Testis (tissue), 3 donors: Measurements from ENCODE around the gene PXK. TPM values are rescaled to one million over a fixed set of nuclear protein-coding genes. Genes with fewer than 3 reads are reported as not detected.

Experiments
- DNase-seq: peaks from one replicate; pipeline ENCODE4 v3.0.0-alpha.2; 2019
- H3K27ac ChIP-seq, 2 donors: fragments of 200-600 bp; sonication (generic); one replicate each; pipeline ENCODE4 v1.5.1; 2019
- H3K27me3 ChIP-seq: fragments of 200-600 bp; sonication (generic); one replicate; pipeline ENCODE4 v1.5.1; 2019
- H3K36me3 ChIP-seq: fragments of 200-600 bp; sonication (generic); one replicate; pipeline ENCODE4 v1.5.1; 2017; ENCODE audit warnings: low read depth; ENCODE audit errors: missing control alignments
- H3K4me1 ChIP-seq: fragments of 200-600 bp; sonication (generic); one replicate; pipeline ENCODE4 v1.5.1; 2019
- H3K4me3 ChIP-seq, 2 donors: fragments of 200-600 bp; sonication (generic); one replicate each; pipeline ENCODE4 v1.5.1; 2017 to 2019
- H3K9me3 ChIP-seq: fragments of 200-600 bp; sonication (generic); one replicate; pipeline ENCODE4 v1.5.1; 2017
- POLR2A ChIP-seq: fragments of 450-650 bp; IDR thresholded peaks from one replicate; pipeline ENCODE4 v1.6.1; 2017; ENCODE audit warnings: antibody characterized with exemption, mild to moderate bottlenecking, moderate library complexity
- WGBS, 2 donors: methylation state at CpG; one replicate each; pipeline ENCODE4 v1.1.5; 2018; 5-methylcytosine and 5-hydroxymethylcytosine counted together
- intact Hi-C: fragments of 100-400 bp; cut with DNase I; formaldehyde crosslinking; loops from one replicate; pipeline ENCODE4 v1.15.1; 2023; ENCODE audit warnings: low total_unique reads
- polyA plus RNA-seq: library from polyadenylated mRNA; stranded (reverse); fragments of 350-450 nt; fragmentation: Illumina TruSeq; extraction: RNeasy Lipid Tissue Mini Kit (QIAGEN cat#74804); gene quantifications from one replicate; pipeline ENCODE4 v1.2.3, GENCODE V29; 2014; ENCODE audit warnings: low read depth, low replicate concordance; ENCODE audit not compliant: insufficient read depth
- total RNA-seq, 2 donors: library from RNA; depleted of rRNA; stranded (reverse); fragments of >200 nt; gene quantifications; one replicate each; pipeline ENCODE4 v1.2.3, GENCODE V29; 2016
- TF ChIP-seq, protein P1 (sequence below), 3 experiments: fragments of 450-650 bp in 2 of 3; fragments of 200-600 bp in 1 of 3; sonication (generic) in 1 of 3; IDR thresholded peaks; one replicate each; pipeline ENCODE4 v1.5.1; 2016 to 2019; ENCODE audit warnings: antibody characterized with exemption in 3 of 3, mild to moderate bottlenecking in 2 of 3, moderate library complexity in 1 of 3

PXK gene
- total and polyA plus RNA-seq, 3 donors from 2014 or later: 28.8 to 31.3 (median 29.3) TPM

DNA sequence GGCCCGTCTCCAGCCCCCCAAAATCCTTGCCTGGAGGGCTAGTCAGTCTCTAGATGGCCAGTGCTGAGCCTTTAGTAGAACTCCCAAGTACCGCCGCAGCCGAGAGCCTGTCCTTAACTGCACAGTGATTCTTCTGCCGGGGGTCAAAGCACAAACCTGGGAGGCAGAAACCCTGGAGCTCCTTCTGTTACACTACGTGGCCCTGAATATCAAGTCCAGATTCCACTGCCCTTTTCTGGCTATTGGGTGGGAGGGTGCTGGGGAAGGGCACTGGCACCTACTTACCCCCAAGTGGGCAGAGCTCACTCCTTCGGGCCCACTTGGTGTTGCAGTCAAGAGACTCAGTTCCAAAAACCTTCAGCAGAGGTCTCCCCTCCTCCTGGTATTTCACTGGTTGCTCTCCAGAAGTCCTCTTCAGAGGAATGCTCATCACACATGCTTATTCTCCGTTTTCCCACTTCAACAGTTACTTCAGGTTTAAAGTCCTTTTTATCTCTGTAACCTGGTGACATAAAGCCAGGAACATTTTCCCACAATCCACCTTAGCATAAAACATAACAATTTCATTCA lies 90.1 kb downstream of the PXK start:
- Histone ChIP-seq H3K4me3 (no peak overlapping the region), H3K27me3 (no peaks in the 10 kb centered on the region), H3K4me1 (no peaks in the 10 kb centered on the region), H3K9me3 (no peaks in the 10 kb centered on the region), H3K27ac (no peak overlapping the region), H3K36me3 (no peaks in the 10 kb centered on the region)
- TF ChIP-seq POLR2A: no peak
- TF ChIP-seq, protein P1, sequence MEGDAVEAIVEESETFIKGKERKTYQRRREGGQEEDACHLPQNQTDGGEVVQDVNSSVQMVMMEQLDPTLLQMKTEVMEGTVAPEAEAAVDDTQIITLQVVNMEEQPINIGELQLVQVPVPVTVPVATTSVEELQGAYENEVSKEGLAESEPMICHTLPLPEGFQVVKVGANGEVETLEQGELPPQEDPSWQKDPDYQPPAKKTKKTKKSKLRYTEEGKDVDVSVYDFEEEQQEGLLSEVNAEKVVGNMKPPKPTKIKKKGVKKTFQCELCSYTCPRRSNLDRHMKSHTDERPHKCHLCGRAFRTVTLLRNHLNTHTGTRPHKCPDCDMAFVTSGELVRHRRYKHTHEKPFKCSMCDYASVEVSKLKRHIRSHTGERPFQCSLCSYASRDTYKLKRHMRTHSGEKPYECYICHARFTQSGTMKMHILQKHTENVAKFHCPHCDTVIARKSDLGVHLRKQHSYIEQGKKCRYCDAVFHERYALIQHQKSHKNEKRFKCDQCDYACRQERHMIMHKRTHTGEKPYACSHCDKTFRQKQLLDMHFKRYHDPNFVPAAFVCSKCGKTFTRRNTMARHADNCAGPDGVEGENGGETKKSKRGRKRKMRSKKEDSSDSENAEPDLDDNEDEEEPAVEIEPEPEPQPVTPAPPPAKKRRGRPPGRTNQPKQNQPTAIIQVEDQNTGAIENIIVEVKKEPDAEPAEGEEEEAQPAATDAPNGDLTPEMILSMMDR (IDR thresholded peaks at IDR 0.05): no peak
- intact Hi-C loops: no loop called here
- DNase-seq: peak; percentile 35
- 55 to 70% methylated on average over 3 to 8 of the region's 8 CpGs for WGBS, 2 donors

DNA sequence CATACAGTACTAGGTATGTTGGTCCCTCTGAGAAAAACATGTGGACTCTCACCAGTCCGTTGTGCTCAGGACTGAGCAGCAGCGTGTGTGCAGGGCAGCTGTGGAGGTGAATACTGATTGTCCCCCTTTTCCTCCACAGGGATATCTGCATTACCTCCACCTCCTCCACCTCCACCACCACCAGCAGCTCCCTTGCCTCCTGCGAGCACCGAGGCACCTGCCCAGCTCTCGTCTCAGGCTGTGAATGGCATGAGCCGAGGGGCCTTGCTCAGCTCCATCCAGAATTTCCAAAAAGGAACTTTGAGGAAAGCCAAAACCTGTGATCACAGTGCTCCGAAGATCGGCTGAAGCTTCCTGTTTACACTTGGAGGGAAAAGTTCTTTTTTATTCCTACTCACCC lies 91.9 kb downstream of the PXK start:
- Histone ChIP-seq H3K27ac (peak overlapping the region in 1 of 2 donors; percentile 28), H3K36me3 (no peaks in the 10 kb centered on the region), H3K4me3 (no peak overlapping the region), H3K9me3 (no peaks in the 10 kb centered on the region), H3K27me3 (no peaks in the 10 kb centered on the region), H3K4me1 (no peaks in the 10 kb centered on the region)
- no peak for DNase-seq
- WGBS, 2 donors: 51 to 58% methylated on average over 8 of the region's 8 CpGs
- no peak for TF ChIP-seq POLR2A
- intact Hi-C loops: no loop called here

DNA sequence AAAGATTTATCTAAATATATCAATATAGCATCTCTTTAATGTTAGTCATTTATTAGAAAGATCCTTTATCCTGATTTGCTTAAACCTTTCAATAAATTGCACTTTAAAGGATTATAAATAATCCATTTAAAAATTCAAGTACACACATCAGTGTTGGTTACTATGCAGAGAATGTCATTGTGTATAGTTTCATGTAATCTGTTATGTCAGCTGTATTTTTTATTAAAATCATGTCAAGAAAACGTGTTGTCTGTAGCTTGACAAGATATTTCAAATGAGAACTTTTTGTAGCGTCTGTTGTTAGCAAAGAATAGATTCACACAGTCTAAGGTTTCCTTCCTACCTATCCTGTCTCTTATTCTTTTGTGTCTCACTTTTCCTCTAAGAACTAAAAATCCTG lies 93.1 kb downstream of the PXK start:
- intact Hi-C loops: no loop called here
- Histone ChIP-seq H3K27ac (no peak overlapping the region), H3K4me1 (no peaks in the 10 kb centered on the region)

DNA sequence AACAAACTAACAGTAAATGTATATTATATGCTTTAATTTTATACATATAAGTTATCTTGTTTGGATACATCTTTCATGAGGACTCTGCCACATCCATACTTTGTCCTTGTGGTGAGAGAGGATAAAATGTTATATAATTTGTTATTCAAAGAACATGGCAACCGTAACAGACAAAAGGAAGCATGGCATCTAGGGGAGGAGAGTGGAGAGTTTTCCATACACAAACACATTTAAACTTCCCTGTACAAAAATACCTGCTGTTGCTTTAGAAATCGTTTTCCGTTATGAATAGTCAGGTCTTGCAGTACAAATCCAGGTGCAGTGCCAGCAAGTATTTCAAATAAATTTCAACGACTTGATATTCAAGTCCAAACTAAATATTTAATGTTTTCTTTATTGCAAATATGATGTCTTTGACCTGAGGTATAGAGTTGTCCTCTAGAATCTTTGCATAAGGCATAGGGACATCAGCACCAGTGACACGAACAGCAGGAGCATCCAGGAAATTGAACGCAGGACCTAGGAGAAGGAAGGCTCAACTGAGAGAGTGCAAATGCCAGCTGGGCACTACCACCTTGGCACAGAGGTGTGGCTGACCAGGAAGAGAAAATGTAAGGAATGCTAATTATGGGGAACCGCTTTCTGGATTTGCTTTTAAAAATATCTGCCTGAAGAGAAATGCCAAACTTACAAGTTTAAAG lies 95.1 kb downstream of the PXK start:
- TF ChIP-seq, protein P1 (IDR thresholded peaks at IDR 0.05): no peak
- TF ChIP-seq POLR2A: no peak
- Histone ChIP-seq H3K27ac (no peak overlapping the region), H3K36me3 (no peaks in the 10 kb centered on the region), H3K9me3 (no peaks in the 10 kb centered on the region), H3K4me1 (peaks cover 7% of the 10 kb centered on the region), H3K4me3 (no peak overlapping the region), H3K27me3 (no peaks in the 10 kb centered on the region)
- WGBS, 2 donors: 73 to 74% methylated on average over 7 of the region's 7 CpGs
- DNase-seq: no peak
- intact Hi-C loops: no loop called here

More for the DNA sequence above, 93.1 kb downstream of the PXK start:
- TF ChIP-seq POLR2A: no peak
- TF ChIP-seq, protein P1 (IDR thresholded peaks at IDR 0.05): no peak
- H3K27me3 ChIP-seq: no peaks in the 10 kb centered on the region
- H3K4me3 ChIP-seq: no peak overlapping the region
- 59 to 64% methylated on average over 2 of the region's 2 CpGs for WGBS, 2 donors
- H3K36me3 ChIP-seq: no peaks in the 10 kb centered on the region
- DNase-seq: no peak
- no peaks in the 10 kb centered on the region for H3K9me3 ChIP-seq

DNA sequence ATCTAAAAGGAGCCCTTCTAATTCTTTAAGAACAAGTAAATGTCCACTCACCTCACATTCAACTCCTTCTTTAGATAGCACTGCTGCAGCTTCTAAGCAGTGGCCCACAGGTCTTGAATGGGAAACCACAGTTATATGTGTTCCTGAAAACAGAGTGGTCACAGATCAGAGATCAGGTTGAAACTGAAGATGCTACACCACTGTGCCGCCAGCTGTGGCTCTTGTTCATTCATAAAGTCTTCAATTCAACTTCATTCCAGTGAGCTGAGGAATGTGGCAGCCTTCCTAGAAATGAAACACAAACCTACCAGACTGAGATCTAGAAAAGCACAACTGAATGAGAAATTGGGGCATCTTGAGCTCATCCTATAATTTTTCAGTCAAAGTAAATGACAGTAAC lies 97.0 kb downstream of the PXK start:
- Histone ChIP-seq H3K36me3 (no peaks in the 10 kb centered on the region), H3K27me3 (no peaks in the 10 kb centered on the region), H3K4me1 (peaks cover 10% of the 10 kb centered on the region), H3K9me3 (no peaks in the 10 kb centered on the region), H3K27ac (no peak overlapping the region), H3K4me3 (no peak overlapping the region)
- WGBS, 2 donors: 0% methylated on average over 1 of the region's 1 CpG
- DNase-seq: no peak
- intact Hi-C loops: no loop called here
- TF ChIP-seq, protein P1 (IDR thresholded peaks at IDR 0.05): no peak
- TF ChIP-seq POLR2A: no peak
